Kidney epithelial cell (primary cell): ENCODE measurements around the gene PUM2. TPM values are rescaled to one million over a fixed set of nuclear protein-coding genes. Genes with fewer than 3 reads are reported as not detected.

ENCODE experiments used
- DNase-seq: peaks from one replicate; pipeline ENCODE4 v3.0.0-alpha.2; 2010; ENCODE audit warnings: low read depth
- H3K27me3 ChIP-seq: 2 replicates; pipeline ENCODE4 v1.6.0; 2011; ENCODE audit warnings: low read length; ENCODE audit not compliant: control insufficient read depth, insufficient read depth
- H3K36me3 ChIP-seq: 2 replicates; pipeline ENCODE4 v1.5.1; 2011; ENCODE audit warnings: low read length; ENCODE audit not compliant: control insufficient read depth, insufficient read depth
- H3K4me3 ChIP-seq: 2 replicates; pipeline ENCODE4 v1.5.1; 2011; ENCODE audit warnings: low read depth, mild to moderate bottlenecking, control low read depth, low read length
- CTCF ChIP-seq: IDR thresholded peaks from 2 replicates; pipeline ENCODE4 v1.5.1; 2011; ENCODE audit warnings: mild to moderate bottlenecking, moderate library complexity, low read length, control low read depth, inconsistent platforms; ENCODE audit not compliant: insufficient read depth, poor library complexity, severe bottlenecking
- total RNA-seq: library from RNA; depleted of rRNA; stranded (reverse); fragments of >200 nt; gene quantifications from 2 replicates; pipeline ENCODE4 v1.2.3, GENCODE V29; 2015

PUM2 gene
- total RNA-seq, 1 donor from 2014 or later: 44.2 TPM

GRCh38 chr2:20393986-20394385, 43.3 kb upstream of the PUM2 start:
- no peak for TF ChIP-seq CTCF
- Histone ChIP-seq H3K27me3 (no peaks in the 10 kb centered on the region), H3K4me3 (no peak overlapping the region), H3K36me3 (no peaks in the 10 kb centered on the region)
- DNase-seq: no peak

- H3K27me3 ChIP-seq: no peaks in the 10 kb centered on the region
- peak; percentile 63 for DNase-seq
- H3K4me3 ChIP-seq: no peak overlapping the region
- H3K36me3 ChIP-seq: no peaks in the 10 kb centered on the region
- TF ChIP-seq CTCF: no peak
These were observed 41.5 kb upstream of the PUM2 start for GRCh38 chr2:20391951-20392699.

GRCh38 chr2:20390524-20391123, 40.0 kb upstream of the PUM2 start:
- no peaks in the 10 kb centered on the region for H3K36me3 ChIP-seq
- no peaks in the 10 kb centered on the region for H3K27me3 ChIP-seq
- TF ChIP-seq CTCF: no peak
- no peak overlapping the region for H3K4me3 ChIP-seq
- no peak for DNase-seq

GRCh38 chr2:20384953-20385352, 34.3 kb upstream of the PUM2 start:
- Histone ChIP-seq H3K36me3 (no peaks in the 10 kb centered on the region), H3K27me3 (no peaks in the 10 kb centered on the region), H3K4me3 (no peak overlapping the region)
- TF ChIP-seq CTCF: no peak
- no peak for DNase-seq

GRCh38 chr2:20382965-20383810, 32.5 kb upstream of the PUM2 start:
- no peak for DNase-seq
- no peaks in the 10 kb centered on the region for H3K36me3 ChIP-seq
- no peaks in the 10 kb centered on the region for H3K27me3 ChIP-seq
- H3K4me3 ChIP-seq: no peak overlapping the region
- no peak for TF ChIP-seq CTCF
